Gastrocnemius medialis (tissue), 4 donors: Measurements from ENCODE around the gene ABCC4.

Source experiments
- POLR2A ChIP-seq, 2 donors: fragments of 450-650 bp; IDR thresholded peaks; one replicate each; pipeline ENCODE4 v1.6.1; 2017; ENCODE audit warnings: antibody characterized with exemption in 2 of 2, mild to moderate bottlenecking in 2 of 2, moderate library complexity in 2 of 2
- TF ChIP-seq, protein P1 (sequence below), 5 experiments: fragments of 450-650 bp in 3 of 5; fragments of 200-600 bp in 2 of 5; sonication (generic) in 2 of 5; IDR thresholded peaks in 4 of 5; conservative IDR thresholded peaks in 1 of 5; 1 replicate in 4 of 5; 2 replicates in 1 of 5; pipeline ENCODE4 v1.5.1; 2016 to 2019; ENCODE audit warnings: antibody characterized with exemption in 5 of 5, mild to moderate bottlenecking in 3 of 5, moderate library complexity in 3 of 5

- no peak for TF ChIP-seq POLR2A (IDR thresholded peaks at IDR 0.05)
- TF ChIP-seq, protein P1, sequence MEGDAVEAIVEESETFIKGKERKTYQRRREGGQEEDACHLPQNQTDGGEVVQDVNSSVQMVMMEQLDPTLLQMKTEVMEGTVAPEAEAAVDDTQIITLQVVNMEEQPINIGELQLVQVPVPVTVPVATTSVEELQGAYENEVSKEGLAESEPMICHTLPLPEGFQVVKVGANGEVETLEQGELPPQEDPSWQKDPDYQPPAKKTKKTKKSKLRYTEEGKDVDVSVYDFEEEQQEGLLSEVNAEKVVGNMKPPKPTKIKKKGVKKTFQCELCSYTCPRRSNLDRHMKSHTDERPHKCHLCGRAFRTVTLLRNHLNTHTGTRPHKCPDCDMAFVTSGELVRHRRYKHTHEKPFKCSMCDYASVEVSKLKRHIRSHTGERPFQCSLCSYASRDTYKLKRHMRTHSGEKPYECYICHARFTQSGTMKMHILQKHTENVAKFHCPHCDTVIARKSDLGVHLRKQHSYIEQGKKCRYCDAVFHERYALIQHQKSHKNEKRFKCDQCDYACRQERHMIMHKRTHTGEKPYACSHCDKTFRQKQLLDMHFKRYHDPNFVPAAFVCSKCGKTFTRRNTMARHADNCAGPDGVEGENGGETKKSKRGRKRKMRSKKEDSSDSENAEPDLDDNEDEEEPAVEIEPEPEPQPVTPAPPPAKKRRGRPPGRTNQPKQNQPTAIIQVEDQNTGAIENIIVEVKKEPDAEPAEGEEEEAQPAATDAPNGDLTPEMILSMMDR (IDR thresholded peaks at IDR 0.05 in 4 of 5, conservative IDR thresholded peaks at IDR 0.05 in 1 of 5), result no peak
Measured at GRCh38 chr13:94994506-94994905, 306.7 kb downstream of the ABCC4 start.
